Natural killer cell (primary cell): ENCODE results near the gene GTF2A1. TPM values are rescaled to one million over a fixed set of nuclear protein-coding genes. Genes with fewer than 3 reads are reported as not detected.

Experiments used
- ATAC-seq, 3 donors: fragments of 150-1000 bp in 2 of 3; fragments of 200-7000 bp in 1 of 3; cut with Tn5 transposase; 1 replicate in 1 of 3; 2 replicates in 2 of 3; pipeline ENCODE4 v1.10.0; 2021; ENCODE audit warnings: mild to moderate bottlenecking in 2 of 3, moderate library complexity in 2 of 3
- DNase-seq, 2 donors: peaks; one replicate each; pipeline versions ENCODE4 v3.0.0 to v3.0.0-alpha.2; 2013 to 2021; ENCODE audit warnings: mixed read lengths in 1 of 2
- H3K27ac ChIP-seq: one replicate; pipeline ENCODE4 v1.5.1; 2013; ENCODE audit warnings: mild to moderate bottlenecking, low read length
- H3K27me3 ChIP-seq: one replicate; pipeline ENCODE4 v1.6.1; 2013; ENCODE audit warnings: low read length; ENCODE audit not compliant: control insufficient read depth, insufficient read depth
- H3K36me3 ChIP-seq: one replicate; pipeline ENCODE4 v1.6.1; 2013; ENCODE audit warnings: low read length; ENCODE audit not compliant: control insufficient read depth, insufficient read depth
- H3K4me1 ChIP-seq: one replicate; pipeline ENCODE4 v1.6.1; 2013; ENCODE audit warnings: low read length; ENCODE audit not compliant: control insufficient read depth, insufficient read depth
- H3K4me3 ChIP-seq: one replicate; pipeline ENCODE4 v1.5.1; 2013; ENCODE audit warnings: low read length
- H3K9me3 ChIP-seq: one replicate; pipeline ENCODE4 v1.6.1; 2013; ENCODE audit warnings: low read length; ENCODE audit not compliant: control insufficient read depth, insufficient read depth
- H3K27ac Mint-ChIP-seq, 2 donors: one replicate each; pipeline ENCODE4 v1.8.0; 2022; ENCODE audit warnings: mild to moderate bottlenecking in 2 of 2, mixed read lengths in 2 of 2, moderate library complexity in 1 of 2
- H3K27me3 Mint-ChIP-seq, 2 donors: one replicate each; pipeline ENCODE4 v1.8.0; 2022; ENCODE audit warnings: low read depth in 2 of 2, mixed read lengths in 2 of 2
- H3K36me3 Mint-ChIP-seq: one replicate; pipeline ENCODE4 v1.8.0; 2022; ENCODE audit warnings: mixed read lengths
- H3K4me1 Mint-ChIP-seq, 2 donors: one replicate each; pipeline ENCODE4 v1.8.0; 2022; ENCODE audit warnings: mixed read lengths in 2 of 2
- H3K4me3 Mint-ChIP-seq: one replicate; pipeline ENCODE4 v1.8.0; 2022; ENCODE audit warnings: mild to moderate bottlenecking, moderate library complexity, mixed read lengths
- H3K9me3 Mint-ChIP-seq, 2 donors: one replicate each; pipeline ENCODE4 v1.8.0; 2022; ENCODE audit warnings: mixed read lengths in 2 of 2
- CTCF ChIP-seq: fragments of 200-600 bp; IDR thresholded peaks from one replicate; pipeline ENCODE4 v1.8.0; 2022; ENCODE audit warnings: antibody characterized with exemption
- WGBS: methylation state at CpG from one replicate; pipeline ENCODE4 v1.1.7; 2013; ENCODE audit warnings: missing lambda C conversion rate; ENCODE audit not compliant: insufficient coverage; 5-methylcytosine and 5-hydroxymethylcytosine counted together
- intact Hi-C: fragments of 100-400 bp; cut with micrococcal nuclease; formaldehyde crosslinking; loops from one replicate; pipeline ENCODE4 v1.14.2; 2022
- total RNA-seq, 4 donors: library from RNA; stranded (reverse); fragments of 120-200 nt in 1 of 4; gene quantifications; one replicate each; pipeline versions ENCODE4 v1.2.3 to v1.2.4, GENCODE V29; 2013 to 2022

The GTF2A1 gene
- total RNA-seq, 3 donors from 2014 or later (not counting 1 experiment from before 2014, with no cell fraction given) = 24.5 to 32.7 (median 28.6) TPM

- Histone ChIP-seq H3K9me3 (no peaks in the 10 kb centered on the region), H3K27me3 (no peaks in the 10 kb centered on the region), H3K4me3 (no peak overlapping the region), H3K4me1 (no peaks in the 10 kb centered on the region), H3K36me3 (no peaks in the 10 kb centered on the region), H3K27ac (no peak overlapping the region)
- H3K4me1 Mint-ChIP-seq = peaks cover 0 to 5% of the 10 kb centered on the region in 2 donors
- no peak overlapping the region for H3K27ac Mint-ChIP-seq
- TF ChIP-seq CTCF = no peak
- no peaks in the 10 kb centered on the region for H3K36me3 Mint-ChIP-seq
- DNase-seq (no peak), ATAC-seq (no peak)
- no peaks in the 10 kb centered on the region for H3K27me3 Mint-ChIP-seq
- intact Hi-C loops = no loop called here
- 89% methylated on average over 4 of the region's 4 CpGs for WGBS
- no peaks in the 10 kb centered on the region for H3K9me3 Mint-ChIP-seq
- no peak overlapping the region for H3K4me3 Mint-ChIP-seq
Measured at GRCh38 chr14:81125536-81125935, 95.2 kb downstream of the GTF2A1 start.

Other genes starting within 250 kb of the GTF2A1 start
- 1 to 10 TPM; 1.7 to 4.8 (median 3.8) TPM for gene STON2, start 179.4 kb upstream of the GTF2A1 start, total RNA-seq